Ishikawa (cell line): ENCODE data around the gene MPC1L.

Source experiments
- EGR1 ChIP-seq: IDR thresholded peaks from 2 replicates; pipeline ENCODE4 v1.6.1; 2012
- EP300 ChIP-seq: IDR thresholded peaks from 2 replicates; pipeline ENCODE4 v1.6.1; 2012; ENCODE audit warnings: borderline replicate concordance
- FOXM1 ChIP-seq: IDR thresholded peaks from 2 replicates; pipeline ENCODE4 v1.6.1; 2012; ENCODE audit warnings: low read depth, borderline replicate concordance
- MAX ChIP-seq: IDR thresholded peaks from 2 replicates; pipeline ENCODE4 v1.6.1; 2012
- NFIC ChIP-seq: IDR thresholded peaks from 2 replicates; pipeline ENCODE4 v1.6.1; 2012
- TAF1 ChIP-seq: IDR thresholded peaks from 2 replicates; pipeline ENCODE4 v1.6.1; 2012; ENCODE audit warnings: low read depth, mild to moderate bottlenecking
- TCF12 ChIP-seq: IDR thresholded peaks from 2 replicates; pipeline ENCODE4 v1.6.1; 2012; ENCODE audit warnings: low read depth
- ZBTB7A ChIP-seq: IDR thresholded peaks from 2 replicates; pipeline ENCODE4 v1.6.1; 2012; ENCODE audit warnings: low read depth
- TF ChIP-seq, protein P1 (sequence below): IDR thresholded peaks from 2 replicates; pipeline ENCODE4 v1.6.1; 2012
- TF ChIP-seq, protein P2 (sequence below): IDR thresholded peaks from 2 replicates; pipeline ENCODE4 v1.6.1; 2012; ENCODE audit warnings: low read depth, mild to moderate bottlenecking

DNA sequence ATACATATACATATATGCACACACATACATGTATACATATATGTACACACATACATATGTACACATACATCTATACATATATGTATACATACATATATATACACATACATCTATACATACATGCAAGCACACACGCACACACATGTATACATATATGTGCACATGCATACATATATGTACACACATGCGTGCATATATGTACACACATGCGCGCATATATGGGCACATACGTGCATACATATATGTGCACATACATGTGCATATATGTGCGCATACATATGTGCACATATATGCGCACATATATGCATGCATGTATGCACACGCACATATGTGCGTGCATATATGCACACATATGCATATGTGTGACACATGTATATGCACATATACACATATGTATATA is 7.3 kb upstream of the MPC1L start:
- no peak for TF ChIP-seq TCF12
- no peak for TF ChIP-seq EP300
- TF ChIP-seq FOXM1 = no peak
- TF ChIP-seq ZBTB7A = no peak
- no peak for TF ChIP-seq MAX
- TF ChIP-seq, protein P1, sequence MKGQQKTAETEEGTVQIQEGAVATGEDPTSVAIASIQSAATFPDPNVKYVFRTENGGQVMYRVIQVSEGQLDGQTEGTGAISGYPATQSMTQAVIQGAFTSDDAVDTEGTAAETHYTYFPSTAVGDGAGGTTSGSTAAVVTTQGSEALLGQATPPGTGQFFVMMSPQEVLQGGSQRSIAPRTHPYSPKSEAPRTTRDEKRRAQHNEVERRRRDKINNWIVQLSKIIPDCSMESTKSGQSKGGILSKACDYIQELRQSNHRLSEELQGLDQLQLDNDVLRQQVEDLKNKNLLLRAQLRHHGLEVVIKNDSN = no peak
- no peak for TF ChIP-seq EGR1
- TF ChIP-seq, protein P2, sequence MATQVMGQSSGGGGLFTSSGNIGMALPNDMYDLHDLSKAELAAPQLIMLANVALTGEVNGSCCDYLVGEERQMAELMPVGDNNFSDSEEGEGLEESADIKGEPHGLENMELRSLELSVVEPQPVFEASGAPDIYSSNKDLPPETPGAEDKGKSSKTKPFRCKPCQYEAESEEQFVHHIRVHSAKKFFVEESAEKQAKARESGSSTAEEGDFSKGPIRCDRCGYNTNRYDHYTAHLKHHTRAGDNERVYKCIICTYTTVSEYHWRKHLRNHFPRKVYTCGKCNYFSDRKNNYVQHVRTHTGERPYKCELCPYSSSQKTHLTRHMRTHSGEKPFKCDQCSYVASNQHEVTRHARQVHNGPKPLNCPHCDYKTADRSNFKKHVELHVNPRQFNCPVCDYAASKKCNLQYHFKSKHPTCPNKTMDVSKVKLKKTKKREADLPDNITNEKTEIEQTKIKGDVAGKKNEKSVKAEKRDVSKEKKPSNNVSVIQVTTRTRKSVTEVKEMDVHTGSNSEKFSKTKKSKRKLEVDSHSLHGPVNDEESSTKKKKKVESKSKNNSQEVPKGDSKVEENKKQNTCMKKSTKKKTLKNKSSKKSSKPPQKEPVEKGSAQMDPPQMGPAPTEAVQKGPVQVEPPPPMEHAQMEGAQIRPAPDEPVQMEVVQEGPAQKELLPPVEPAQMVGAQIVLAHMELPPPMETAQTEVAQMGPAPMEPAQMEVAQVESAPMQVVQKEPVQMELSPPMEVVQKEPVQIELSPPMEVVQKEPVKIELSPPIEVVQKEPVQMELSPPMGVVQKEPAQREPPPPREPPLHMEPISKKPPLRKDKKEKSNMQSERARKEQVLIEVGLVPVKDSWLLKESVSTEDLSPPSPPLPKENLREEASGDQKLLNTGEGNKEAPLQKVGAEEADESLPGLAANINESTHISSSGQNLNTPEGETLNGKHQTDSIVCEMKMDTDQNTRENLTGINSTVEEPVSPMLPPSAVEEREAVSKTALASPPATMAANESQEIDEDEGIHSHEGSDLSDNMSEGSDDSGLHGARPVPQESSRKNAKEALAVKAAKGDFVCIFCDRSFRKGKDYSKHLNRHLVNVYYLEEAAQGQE = no peak
- no peak for TF ChIP-seq NFIC
- TF ChIP-seq TAF1 = no peak
